Measurements from ENCODE around the gene PHKA2.

Gene PHKA2

DNA sequence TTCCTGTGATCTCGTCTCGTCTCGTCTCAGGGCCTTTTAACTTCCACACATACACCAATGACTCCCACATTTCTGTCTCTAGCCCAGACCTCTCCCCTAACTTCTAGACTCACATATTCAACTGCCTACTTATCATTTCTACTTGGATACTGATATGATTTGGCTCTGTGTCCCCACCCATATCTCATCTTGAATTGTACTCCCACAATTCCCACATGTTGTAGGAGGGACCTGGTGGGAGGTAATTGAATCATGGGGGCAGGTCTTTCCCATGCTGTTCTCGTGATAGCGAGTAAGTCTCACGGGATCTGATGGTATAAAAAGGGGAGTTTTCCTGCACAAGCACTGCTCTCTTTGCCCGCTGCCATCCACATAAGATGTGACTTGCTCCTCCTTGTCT, 8.9 kb downstream of the PHKA2 start:
- TF ChIP-seq, protein P1, sequence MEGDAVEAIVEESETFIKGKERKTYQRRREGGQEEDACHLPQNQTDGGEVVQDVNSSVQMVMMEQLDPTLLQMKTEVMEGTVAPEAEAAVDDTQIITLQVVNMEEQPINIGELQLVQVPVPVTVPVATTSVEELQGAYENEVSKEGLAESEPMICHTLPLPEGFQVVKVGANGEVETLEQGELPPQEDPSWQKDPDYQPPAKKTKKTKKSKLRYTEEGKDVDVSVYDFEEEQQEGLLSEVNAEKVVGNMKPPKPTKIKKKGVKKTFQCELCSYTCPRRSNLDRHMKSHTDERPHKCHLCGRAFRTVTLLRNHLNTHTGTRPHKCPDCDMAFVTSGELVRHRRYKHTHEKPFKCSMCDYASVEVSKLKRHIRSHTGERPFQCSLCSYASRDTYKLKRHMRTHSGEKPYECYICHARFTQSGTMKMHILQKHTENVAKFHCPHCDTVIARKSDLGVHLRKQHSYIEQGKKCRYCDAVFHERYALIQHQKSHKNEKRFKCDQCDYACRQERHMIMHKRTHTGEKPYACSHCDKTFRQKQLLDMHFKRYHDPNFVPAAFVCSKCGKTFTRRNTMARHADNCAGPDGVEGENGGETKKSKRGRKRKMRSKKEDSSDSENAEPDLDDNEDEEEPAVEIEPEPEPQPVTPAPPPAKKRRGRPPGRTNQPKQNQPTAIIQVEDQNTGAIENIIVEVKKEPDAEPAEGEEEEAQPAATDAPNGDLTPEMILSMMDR (IDR thresholded peaks at IDR 0.05; ENCODE audit: low read depth, low read length): no peak
- no peak for DNase-seq (ENCODE audit: low read depth in 2 of 2)
- no peak overlapping the region for H3K4me3 ChIP-seq (replicated peaks in 1 of 2; ENCODE audit: low read depth in 2 of 2, low read length in 2 of 2)

DNA sequence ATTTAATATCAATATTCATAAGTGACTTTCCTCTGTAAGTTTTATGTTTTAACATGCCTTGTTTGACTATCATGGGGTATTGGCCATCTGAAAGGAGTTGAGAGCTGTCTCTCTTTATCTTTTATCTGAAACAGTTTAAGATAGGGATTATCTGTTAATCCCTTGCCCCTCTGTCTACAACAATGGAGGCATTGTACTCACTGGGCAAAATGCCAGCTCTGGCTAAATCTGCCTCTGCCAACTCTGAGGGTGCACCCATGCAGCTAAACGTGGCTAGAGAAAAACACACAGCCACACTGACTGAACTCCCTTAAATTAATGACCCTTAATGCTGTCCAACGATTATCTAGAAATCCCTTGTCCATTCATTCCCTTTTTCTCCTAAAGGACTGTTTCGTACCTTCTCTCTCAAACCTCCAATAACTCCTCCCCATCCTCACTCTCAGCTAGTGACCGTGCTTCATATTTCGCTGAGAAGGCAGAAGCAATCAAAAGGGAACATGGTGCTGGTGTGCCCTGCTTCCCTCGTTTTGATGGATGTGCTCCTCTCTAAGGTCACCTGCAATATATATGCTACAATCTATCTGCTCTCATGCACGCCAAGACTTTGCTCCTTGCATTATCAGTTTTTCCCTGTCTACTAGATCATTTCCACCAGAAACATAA, 10.3 kb downstream of the PHKA2 start:
- no peak overlapping the region for H3K4me3 ChIP-seq (replicated peaks in 1 of 2; ENCODE audit: low read depth in 2 of 2, low read length in 2 of 2)
- DNase-seq (ENCODE audit: low read depth in 2 of 2): no peak
- TF ChIP-seq, protein P1 (IDR thresholded peaks at IDR 0.05; ENCODE audit: low read depth, low read length): no peak

DNA sequence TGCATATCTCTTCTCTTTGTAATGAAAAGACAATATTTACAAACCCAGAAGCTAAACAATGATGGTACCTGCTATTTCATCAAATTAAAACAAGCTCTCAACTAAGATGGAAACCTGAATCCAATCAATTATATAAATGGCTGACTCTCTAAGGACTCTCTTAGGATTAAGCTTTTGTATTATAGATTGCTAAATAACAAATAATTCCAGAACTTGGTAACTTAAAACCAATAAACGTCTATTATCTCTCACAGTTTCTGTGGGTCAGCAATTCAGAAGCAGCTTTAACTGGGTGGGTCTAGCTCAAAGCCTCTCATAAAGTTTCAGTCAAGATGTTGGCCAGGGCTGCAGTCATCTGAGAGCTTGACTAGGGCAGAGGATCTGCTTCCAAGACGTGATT, 12.4 kb downstream of the PHKA2 start:
- no peak overlapping the region for H3K4me3 ChIP-seq (replicated peaks in 1 of 2; ENCODE audit: low read depth in 2 of 2, low read length in 2 of 2)
- no peak for DNase-seq (ENCODE audit: low read depth in 2 of 2)
- TF ChIP-seq, protein P1 (IDR thresholded peaks at IDR 0.05; ENCODE audit: low read depth, low read length): no peak

DNA sequence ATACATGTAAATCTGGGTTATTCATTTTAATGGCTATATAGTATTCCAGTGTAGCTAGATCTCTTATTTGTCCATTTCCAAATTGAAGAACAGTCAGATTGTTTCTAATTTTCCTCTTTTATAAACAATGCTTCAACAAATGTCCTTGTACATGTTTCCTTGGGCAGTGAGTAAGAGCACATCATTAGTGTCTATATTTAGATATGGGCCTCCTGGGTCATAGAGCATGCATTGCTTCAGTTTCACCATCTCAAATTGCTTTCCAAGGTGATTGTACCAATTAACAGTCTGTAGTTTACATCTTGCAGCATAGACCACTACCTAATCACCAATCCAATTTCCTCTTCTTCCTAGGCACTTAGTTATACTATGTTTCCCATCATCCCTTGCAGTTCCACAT, 13.4 kb downstream of the PHKA2 start:
- TF ChIP-seq, protein P1 (IDR thresholded peaks at IDR 0.05; ENCODE audit: low read depth, low read length): no peak
- no peak overlapping the region for H3K4me3 ChIP-seq (replicated peaks in 1 of 2; ENCODE audit: low read depth in 2 of 2, low read length in 2 of 2)
- DNase-seq (ENCODE audit: low read depth in 2 of 2): no peak

DNA sequence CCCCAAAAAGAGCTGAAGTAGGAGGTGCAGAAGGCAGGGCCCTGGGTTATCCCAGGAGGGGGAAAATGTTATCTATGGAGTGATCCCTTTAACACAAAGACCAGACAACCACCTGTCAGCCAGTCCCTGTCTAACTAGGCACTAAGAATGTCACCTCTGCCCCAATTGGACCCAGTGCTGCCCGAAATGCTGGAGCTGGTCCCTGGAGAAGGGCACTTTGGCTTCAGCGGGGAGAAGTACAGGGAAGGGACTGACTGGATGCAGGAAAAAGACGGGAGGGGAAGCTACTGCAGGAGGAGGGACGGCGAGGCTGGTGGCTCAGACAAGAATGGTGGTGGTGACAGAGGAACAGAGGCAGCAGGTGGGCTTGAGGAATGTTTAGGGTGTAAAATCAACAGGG, 17.3 kb downstream of the PHKA2 start:
- TF ChIP-seq, protein P1 (IDR thresholded peaks at IDR 0.05; ENCODE audit: low read depth, low read length): no peak
- no peak for DNase-seq (ENCODE audit: low read depth in 2 of 2)
- H3K4me3 ChIP-seq (replicated peaks in 1 of 2; ENCODE audit: low read depth in 2 of 2, low read length in 2 of 2): no peak overlapping the region

DNA sequence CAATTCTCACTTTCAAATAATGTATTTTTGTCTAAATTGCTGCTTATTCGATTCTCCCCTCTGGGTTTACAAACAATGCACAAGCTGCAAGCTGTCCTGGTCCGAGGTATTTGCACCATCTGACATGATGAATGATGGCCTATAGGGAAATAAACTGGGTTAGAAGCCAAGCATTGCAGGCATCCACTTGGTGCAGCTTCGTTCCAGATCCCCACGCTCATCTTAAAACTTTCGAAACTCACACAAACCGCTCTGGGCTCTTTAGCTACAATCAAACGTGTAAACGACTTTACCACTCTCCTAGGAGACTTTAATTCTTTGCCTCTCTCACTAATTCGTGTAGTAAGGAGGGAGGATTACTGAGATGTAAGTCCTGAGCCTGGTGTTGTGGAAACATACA, 19.0 kb downstream of the PHKA2 start:
- peak in 1 of 2 donors; percentile 14 for DNase-seq (ENCODE audit: low read depth in 2 of 2)
- TF ChIP-seq, protein P1 (IDR thresholded peaks at IDR 0.05; ENCODE audit: low read depth, low read length): no peak
- no peak overlapping the region for H3K4me3 ChIP-seq (replicated peaks in 1 of 2; ENCODE audit: low read depth in 2 of 2, low read length in 2 of 2)

DNA sequence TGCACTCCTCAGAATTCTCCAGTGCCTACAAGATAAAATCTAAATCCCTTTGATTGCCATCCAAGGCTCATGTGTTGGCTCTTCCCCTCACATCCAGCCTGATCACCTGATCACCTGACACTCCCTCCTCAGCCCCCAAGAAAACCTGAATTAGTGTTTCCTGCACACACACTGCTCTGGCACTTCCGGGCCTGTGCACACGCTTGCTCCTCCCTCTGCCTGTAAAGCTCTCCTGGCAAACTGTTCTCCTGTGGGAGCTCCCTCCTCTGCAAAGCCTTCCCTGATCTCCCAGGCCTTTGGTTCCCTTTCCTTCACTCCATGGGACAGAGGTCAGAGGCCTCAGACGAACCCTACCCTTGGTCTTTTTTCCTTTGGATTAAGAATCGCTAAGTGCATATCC, 19.9 kb downstream of the PHKA2 start:
- TF ChIP-seq, protein P1 (IDR thresholded peaks at IDR 0.05; ENCODE audit: low read depth, low read length): no peak
- no peak overlapping the region for H3K4me3 ChIP-seq (replicated peaks in 1 of 2; ENCODE audit: low read depth in 2 of 2, low read length in 2 of 2)
- peak in 1 of 2 donors; percentile 12 for DNase-seq (ENCODE audit: low read depth in 2 of 2)

Data from cardiac fibroblast (primary cell).